Ishikawa (cell line): ENCODE data around the gene DCLK1.

Experiments used
- CEBPB ChIP-seq: IDR thresholded peaks from 2 replicates; pipeline ENCODE4 v1.6.1; 2012
- NFIC ChIP-seq: IDR thresholded peaks from 2 replicates; pipeline ENCODE4 v1.6.1; 2012
- RAD21 ChIP-seq: IDR thresholded peaks from 2 replicates; pipeline ENCODE4 v1.6.1; 2012; ENCODE audit warnings: low read depth
- TAF1 ChIP-seq: IDR thresholded peaks from 2 replicates; pipeline ENCODE4 v1.6.1; 2012; ENCODE audit warnings: low read depth, mild to moderate bottlenecking
- TCF12 ChIP-seq: IDR thresholded peaks from 2 replicates; pipeline ENCODE4 v1.6.1; 2012; ENCODE audit warnings: low read depth
- TEAD4 ChIP-seq: IDR thresholded peaks from 2 replicates; pipeline ENCODE4 v1.6.1; 2012
- ZBTB7A ChIP-seq: IDR thresholded peaks from 2 replicates; pipeline ENCODE4 v1.6.1; 2012; ENCODE audit warnings: low read depth
- TF ChIP-seq, protein P1 (sequence below): IDR thresholded peaks from 2 replicates; pipeline ENCODE4 v1.6.1; 2012; ENCODE audit warnings: low read depth, mild to moderate bottlenecking

- TF ChIP-seq TCF12 = no peak
- TF ChIP-seq ZBTB7A = no peak
- TF ChIP-seq CEBPB = no peak
- TF ChIP-seq RAD21 = no peak
- TF ChIP-seq TAF1 = no peak
- TF ChIP-seq, protein P1, sequence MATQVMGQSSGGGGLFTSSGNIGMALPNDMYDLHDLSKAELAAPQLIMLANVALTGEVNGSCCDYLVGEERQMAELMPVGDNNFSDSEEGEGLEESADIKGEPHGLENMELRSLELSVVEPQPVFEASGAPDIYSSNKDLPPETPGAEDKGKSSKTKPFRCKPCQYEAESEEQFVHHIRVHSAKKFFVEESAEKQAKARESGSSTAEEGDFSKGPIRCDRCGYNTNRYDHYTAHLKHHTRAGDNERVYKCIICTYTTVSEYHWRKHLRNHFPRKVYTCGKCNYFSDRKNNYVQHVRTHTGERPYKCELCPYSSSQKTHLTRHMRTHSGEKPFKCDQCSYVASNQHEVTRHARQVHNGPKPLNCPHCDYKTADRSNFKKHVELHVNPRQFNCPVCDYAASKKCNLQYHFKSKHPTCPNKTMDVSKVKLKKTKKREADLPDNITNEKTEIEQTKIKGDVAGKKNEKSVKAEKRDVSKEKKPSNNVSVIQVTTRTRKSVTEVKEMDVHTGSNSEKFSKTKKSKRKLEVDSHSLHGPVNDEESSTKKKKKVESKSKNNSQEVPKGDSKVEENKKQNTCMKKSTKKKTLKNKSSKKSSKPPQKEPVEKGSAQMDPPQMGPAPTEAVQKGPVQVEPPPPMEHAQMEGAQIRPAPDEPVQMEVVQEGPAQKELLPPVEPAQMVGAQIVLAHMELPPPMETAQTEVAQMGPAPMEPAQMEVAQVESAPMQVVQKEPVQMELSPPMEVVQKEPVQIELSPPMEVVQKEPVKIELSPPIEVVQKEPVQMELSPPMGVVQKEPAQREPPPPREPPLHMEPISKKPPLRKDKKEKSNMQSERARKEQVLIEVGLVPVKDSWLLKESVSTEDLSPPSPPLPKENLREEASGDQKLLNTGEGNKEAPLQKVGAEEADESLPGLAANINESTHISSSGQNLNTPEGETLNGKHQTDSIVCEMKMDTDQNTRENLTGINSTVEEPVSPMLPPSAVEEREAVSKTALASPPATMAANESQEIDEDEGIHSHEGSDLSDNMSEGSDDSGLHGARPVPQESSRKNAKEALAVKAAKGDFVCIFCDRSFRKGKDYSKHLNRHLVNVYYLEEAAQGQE = no peak
- TF ChIP-seq NFIC = no peak
- TF ChIP-seq TEAD4 = no peak
These were observed 47.1 kb downstream of the DCLK1 start for GRCh38 chr13:36084131-36084530.
